IPS-15b (cell line): ENCODE data around the gene VAMP7.
"Not testable (repeated sequence)": the region's sequence is repeated elsewhere in the genome, so short reads cannot be mapped to it uniquely, and the experiment has no call there.

Experiments
- H3K27me3 ChIP-seq: one replicate; pipeline ENCODE4 v1.6.1; 2013; ENCODE audit warnings: low read length; ENCODE audit not compliant: control insufficient read depth, insufficient read depth
- H3K36me3 ChIP-seq: one replicate; pipeline ENCODE4 v1.6.1; 2013; ENCODE audit warnings: low read length; ENCODE audit not compliant: control insufficient read depth, insufficient read depth
- H3K4me1 ChIP-seq: one replicate; pipeline ENCODE4 v1.6.1; 2013; ENCODE audit warnings: mild to moderate bottlenecking, low read length; ENCODE audit not compliant: control insufficient read depth, insufficient read depth
- H3K4me3 ChIP-seq: one replicate; pipeline ENCODE4 v1.5.1; 2013; ENCODE audit warnings: low read depth, low read length
- H3K9ac ChIP-seq: one replicate; pipeline ENCODE4 v1.6.1; 2013; ENCODE audit warnings: low read depth, mild to moderate bottlenecking, low read length
- H3K9me3 ChIP-seq: one replicate; pipeline ENCODE4 v1.6.1; 2013; ENCODE audit warnings: mild to moderate bottlenecking, low read length; ENCODE audit not compliant: control insufficient read depth, insufficient read depth

Gene VAMP7

GRCh38 chrX:155930852-155931618, 49.9 kb downstream of the VAMP7 start:
- not testable (repeated sequence) for H3K4me3 ChIP-seq, H3K9ac ChIP-seq, H3K9me3 ChIP-seq, H3K4me1 ChIP-seq, H3K36me3 ChIP-seq, H3K27me3 ChIP-seq

GRCh38 chrX:155938132-155938531, 57.0 kb downstream of the VAMP7 start:
- H3K4me3 ChIP-seq: no peak overlapping the region
- H3K9me3 ChIP-seq: peaks cover 7% of the 10 kb centered on the region
- H3K9ac ChIP-seq: no peak overlapping the region
- H3K4me1 ChIP-seq: no peaks in the 10 kb centered on the region
- no peaks in the 10 kb centered on the region for H3K36me3 ChIP-seq
- H3K27me3 ChIP-seq: no peaks in the 10 kb centered on the region

GRCh38 chrX:155949098-155949497, 68.0 kb downstream of the VAMP7 start:
- Histone ChIP-seq H3K27me3 (no peaks in the 10 kb centered on the region), H3K9me3 (peaks cover 3% of the 10 kb centered on the region), H3K4me3 (no peak overlapping the region), H3K9ac (no peak overlapping the region), H3K4me1 (no peaks in the 10 kb centered on the region), H3K36me3 (no peaks in the 10 kb centered on the region)

- Histone ChIP-seq H3K4me1 (no peaks in the 10 kb centered on the region), H3K27me3 (no peaks in the 10 kb centered on the region), H3K36me3 (no peaks in the 10 kb centered on the region), H3K9me3 (peaks cover 7% of the 10 kb centered on the region), H3K9ac (no peak overlapping the region), H3K4me3 (no peak overlapping the region)
Observed at GRCh38 chrX:155951237-155951789, 70.2 kb downstream of the VAMP7 start.

- Histone ChIP-seq H3K9me3 (peaks cover 7% of the 10 kb centered on the region), H3K36me3 (no peaks in the 10 kb centered on the region), H3K4me3 (no peak overlapping the region), H3K27me3 (no peaks in the 10 kb centered on the region), H3K4me1 (no peaks in the 10 kb centered on the region), H3K9ac (no peak overlapping the region)
Observed at GRCh38 chrX:155953055-155953454, 71.9 kb downstream of the VAMP7 start.

GRCh38 chrX:155954793-155955192, 73.6 kb downstream of the VAMP7 start:
- peaks cover 7% of the 10 kb centered on the region for H3K9me3 ChIP-seq
- H3K4me3 ChIP-seq: no peak overlapping the region
- no peaks in the 10 kb centered on the region for H3K36me3 ChIP-seq
- peaks cover 2% of the 10 kb centered on the region for H3K4me1 ChIP-seq
- H3K9ac ChIP-seq: no peak overlapping the region
- H3K27me3 ChIP-seq: no peaks in the 10 kb centered on the region

- peaks cover 4% of the 10 kb centered on the region for H3K9me3 ChIP-seq
- H3K27me3 ChIP-seq: no peaks in the 10 kb centered on the region
- H3K4me3 ChIP-seq: no peak overlapping the region
- no peaks in the 10 kb centered on the region for H3K36me3 ChIP-seq
- H3K9ac ChIP-seq: no peak overlapping the region
- peaks cover 2% of the 10 kb centered on the region for H3K4me1 ChIP-seq
Observed at GRCh38 chrX:155956099-155956498, 75.0 kb downstream of the VAMP7 start.

GRCh38 chrX:155956649-155957048, 75.5 kb downstream of the VAMP7 start:
- no peaks in the 10 kb centered on the region for H3K36me3 ChIP-seq
- no peak overlapping the region for H3K4me3 ChIP-seq
- H3K9me3 ChIP-seq: peaks cover 4% of the 10 kb centered on the region
- H3K4me1 ChIP-seq: peaks cover 2% of the 10 kb centered on the region
- H3K27me3 ChIP-seq: no peaks in the 10 kb centered on the region
- H3K9ac ChIP-seq: no peak overlapping the region

GRCh38 chrX:155957843-155958242, 76.7 kb downstream of the VAMP7 start:
- no peak overlapping the region for H3K9ac ChIP-seq
- peaks cover 4% of the 10 kb centered on the region for H3K9me3 ChIP-seq
- H3K4me1 ChIP-seq: peaks cover 2% of the 10 kb centered on the region
- no peak overlapping the region for H3K4me3 ChIP-seq
- H3K36me3 ChIP-seq: no peaks in the 10 kb centered on the region
- no peaks in the 10 kb centered on the region for H3K27me3 ChIP-seq

GRCh38 chrX:155959018-155959587, 78.0 kb downstream of the VAMP7 start:
- Histone ChIP-seq H3K9ac (peak overlapping the region; percentile 57), H3K36me3 (no peaks in the 10 kb centered on the region), H3K27me3 (no peaks in the 10 kb centered on the region), H3K4me1 (peaks cover 2% of the 10 kb centered on the region), H3K9me3 (peaks cover 4% of the 10 kb centered on the region), H3K4me3 (peak overlapping the region; percentile 44)

- peaks cover 2% of the 10 kb centered on the region for H3K4me1 ChIP-seq
- no peak overlapping the region for H3K9ac ChIP-seq
- no peaks in the 10 kb centered on the region for H3K27me3 ChIP-seq
- H3K4me3 ChIP-seq: no peak overlapping the region
- H3K36me3 ChIP-seq: no peaks in the 10 kb centered on the region
- peaks cover 1% of the 10 kb centered on the region for H3K9me3 ChIP-seq
Observed at GRCh38 chrX:155962906-155963305, 81.8 kb downstream of the VAMP7 start.

GRCh38 chrX:155966876-155967275, 85.7 kb downstream of the VAMP7 start:
- Histone ChIP-seq H3K9ac (no peak overlapping the region), H3K4me3 (no peak overlapping the region), H3K9me3 (peaks cover 2% of the 10 kb centered on the region), H3K27me3 (no peaks in the 10 kb centered on the region), H3K36me3 (no peaks in the 10 kb centered on the region), H3K4me1 (no peaks in the 10 kb centered on the region)
